HG03039 (cell line): ENCODE measurements around the gene PYGB.

Experiments used
- ATAC-seq: cut with Tn5 transposase; IDR thresholded peaks from one replicate; pipeline ENCODE4 v1.9.1; 2021; ENCODE audit warnings: mild to moderate bottlenecking, moderate library complexity; ENCODE audit not compliant: unreplicated experiment

Gene PYGB

GRCh38 chr20:25280574-25281535 is 33.0 kb downstream of the PYGB start:
- no peak for ATAC-seq

DNA sequence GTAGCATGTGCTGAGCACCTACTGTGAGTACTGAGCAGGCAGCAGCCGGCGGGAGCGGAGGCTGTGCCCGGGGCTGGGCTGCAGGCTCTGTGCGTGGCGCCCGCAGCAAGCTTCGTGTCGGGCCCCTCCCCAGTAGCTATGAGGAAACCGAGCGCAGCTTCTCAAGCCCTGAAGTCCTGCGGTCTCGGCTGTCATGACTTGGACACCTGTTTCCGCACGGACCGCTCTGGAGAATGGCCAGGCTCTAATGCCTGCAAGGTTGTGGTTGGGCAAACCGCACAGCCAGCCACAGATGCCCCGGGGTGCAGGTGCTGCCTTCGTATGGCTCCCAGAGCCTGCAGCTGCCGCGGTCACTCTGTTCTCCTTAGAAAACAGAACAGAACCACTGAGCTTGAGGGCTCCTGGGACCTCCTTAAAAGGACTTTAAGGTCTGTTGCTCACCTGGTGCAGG is 33.7 kb downstream of the PYGB start:
- ATAC-seq, result peak; percentile 42

DNA sequence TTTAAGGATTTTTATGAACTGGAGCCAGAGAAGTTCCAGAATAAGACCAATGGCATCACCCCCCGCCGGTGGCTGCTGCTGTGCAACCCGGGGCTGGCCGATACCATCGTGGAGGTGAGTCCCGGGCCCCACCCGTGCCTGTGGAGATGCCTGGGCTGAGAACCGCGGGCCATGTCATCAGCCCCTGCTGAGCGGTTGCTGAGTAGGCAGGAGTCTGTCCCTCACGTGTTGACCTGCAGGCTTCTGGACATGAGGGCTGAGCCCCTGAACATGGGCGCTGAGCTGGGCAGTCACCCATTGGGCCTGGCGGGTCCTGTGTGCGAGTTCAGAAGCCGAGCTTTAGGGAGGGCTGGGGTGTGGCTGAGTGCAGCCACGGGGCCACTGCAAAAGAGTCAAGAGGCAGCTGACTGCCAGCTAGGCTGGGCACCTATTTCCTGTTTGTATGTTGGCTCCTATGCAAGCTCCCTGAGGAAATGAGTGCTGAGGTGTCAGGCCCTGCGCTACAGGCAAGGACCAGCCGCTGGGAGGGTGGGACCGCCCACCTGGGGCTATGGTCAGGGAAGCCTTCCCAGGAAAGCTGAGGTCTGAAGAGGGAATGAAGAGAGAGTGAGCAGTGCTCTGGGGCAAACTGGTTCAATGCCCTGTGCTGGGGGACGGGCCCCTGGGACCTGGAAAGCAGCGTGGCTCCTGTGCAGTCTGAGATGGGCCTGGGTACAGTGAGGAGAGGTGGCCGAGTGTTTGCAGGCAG is 34.3 kb downstream of the PYGB start:
- ATAC-seq, result no peak

- no peak for ATAC-seq
These were observed 34.9 kb downstream of the PYGB start for GRCh38 chr20:25282796-25283195.

DNA sequence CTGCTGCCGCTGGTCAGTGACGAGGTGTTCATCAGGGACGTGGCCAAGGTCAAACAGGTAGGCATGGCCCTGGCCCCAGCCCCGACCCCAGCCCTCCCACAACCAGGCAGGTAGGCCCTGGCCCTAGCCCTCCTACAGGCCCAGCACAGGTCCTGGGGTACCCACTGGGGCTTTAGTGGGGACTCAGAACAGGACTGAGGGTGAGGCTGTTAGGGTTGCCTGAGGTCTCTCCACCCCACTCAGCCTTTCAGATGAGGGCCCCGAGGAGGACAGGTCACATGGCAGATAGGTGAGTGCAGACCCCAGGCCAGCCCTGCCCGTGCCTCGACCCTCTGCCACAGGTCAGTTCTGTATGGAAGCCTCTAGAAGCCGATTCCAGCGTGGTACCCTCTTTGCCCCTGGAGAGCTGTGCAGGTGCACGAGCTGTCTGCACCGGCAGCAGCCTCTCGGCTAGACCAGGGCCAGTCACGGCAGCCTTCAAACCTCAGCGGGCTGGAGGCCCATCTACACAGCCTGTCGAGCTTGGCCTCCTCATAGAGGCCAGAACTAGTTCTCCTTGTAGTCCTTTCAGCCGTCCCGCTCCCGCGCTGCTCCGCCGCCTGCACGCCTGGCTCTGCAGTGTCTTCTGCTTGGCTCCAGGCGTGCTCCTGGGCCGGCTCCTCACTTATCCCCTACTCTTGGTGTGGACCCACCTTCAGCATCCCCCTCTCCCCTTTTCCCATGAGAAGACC is 35.5 kb downstream of the PYGB start:
- ATAC-seq, result no peak

DNA sequence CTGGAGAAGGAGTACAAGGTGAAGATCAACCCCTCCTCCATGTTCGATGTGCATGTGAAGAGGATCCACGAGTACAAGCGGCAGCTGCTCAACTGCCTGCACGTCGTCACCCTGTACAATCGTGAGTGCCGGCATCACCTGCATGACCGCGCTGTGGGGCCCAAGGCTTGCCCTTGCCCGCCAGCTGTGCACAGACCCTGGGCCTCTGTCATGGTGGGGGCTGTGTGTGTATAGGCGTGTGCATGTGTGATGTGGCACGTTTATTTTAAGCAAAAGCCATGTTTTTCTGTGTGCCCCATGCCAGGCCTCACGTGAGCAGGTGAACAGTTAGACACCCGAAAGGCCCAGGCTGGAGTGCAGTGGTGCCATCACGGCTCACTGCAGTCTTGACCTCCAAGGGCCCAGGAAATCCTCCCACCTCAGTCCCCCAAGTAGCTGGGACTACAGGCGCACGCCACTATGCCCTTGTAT is 36.3 kb downstream of the PYGB start:
- ATAC-seq, result no peak

- no peak for ATAC-seq
These were observed 37.3 kb downstream of the PYGB start for GRCh38 chr20:25285091-25285647.

GRCh38 chr20:25285856-25286798 is 38.2 kb downstream of the PYGB start:
- no peak for ATAC-seq

- ATAC-seq, result no peak
These were observed 39.0 kb downstream of the PYGB start for GRCh38 chr20:25286917-25287316.

DNA sequence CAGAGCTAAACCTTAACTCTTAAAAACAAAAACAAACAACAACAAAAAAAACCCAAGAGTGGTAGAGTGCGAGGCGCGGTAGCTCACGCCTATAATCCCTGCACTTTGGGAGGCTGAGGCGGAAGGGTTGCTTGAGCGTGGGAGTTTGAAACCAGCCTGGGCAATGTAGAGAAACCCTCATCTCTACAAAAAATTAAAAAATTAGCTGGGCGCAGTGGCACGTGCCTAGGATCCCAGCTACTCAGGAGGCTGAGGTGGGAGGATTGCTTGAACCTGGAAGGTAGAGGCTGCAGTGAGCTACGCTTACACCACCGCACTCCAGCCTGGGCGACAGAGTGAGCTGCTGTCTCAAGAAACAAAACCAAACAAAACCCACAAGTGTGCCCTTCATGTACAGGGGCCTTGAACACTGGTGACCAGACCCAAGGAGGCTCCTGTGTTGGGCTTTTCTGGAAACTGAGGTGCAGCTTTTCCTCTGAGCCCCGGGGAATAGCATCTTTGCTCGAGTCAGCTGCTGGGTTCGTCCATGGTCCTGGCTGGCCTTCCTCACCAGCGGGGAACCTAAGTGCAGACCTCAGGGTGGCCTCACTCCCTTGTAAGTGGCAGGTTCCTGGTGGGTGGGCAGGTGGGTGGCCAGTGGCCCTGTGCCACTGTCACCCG is 39.9 kb downstream of the PYGB start:
- no peak for ATAC-seq

GRCh38 chr20:25288291-25289181 is 40.7 kb downstream of the PYGB start:
- ATAC-seq, result peak; percentile 82

DNA sequence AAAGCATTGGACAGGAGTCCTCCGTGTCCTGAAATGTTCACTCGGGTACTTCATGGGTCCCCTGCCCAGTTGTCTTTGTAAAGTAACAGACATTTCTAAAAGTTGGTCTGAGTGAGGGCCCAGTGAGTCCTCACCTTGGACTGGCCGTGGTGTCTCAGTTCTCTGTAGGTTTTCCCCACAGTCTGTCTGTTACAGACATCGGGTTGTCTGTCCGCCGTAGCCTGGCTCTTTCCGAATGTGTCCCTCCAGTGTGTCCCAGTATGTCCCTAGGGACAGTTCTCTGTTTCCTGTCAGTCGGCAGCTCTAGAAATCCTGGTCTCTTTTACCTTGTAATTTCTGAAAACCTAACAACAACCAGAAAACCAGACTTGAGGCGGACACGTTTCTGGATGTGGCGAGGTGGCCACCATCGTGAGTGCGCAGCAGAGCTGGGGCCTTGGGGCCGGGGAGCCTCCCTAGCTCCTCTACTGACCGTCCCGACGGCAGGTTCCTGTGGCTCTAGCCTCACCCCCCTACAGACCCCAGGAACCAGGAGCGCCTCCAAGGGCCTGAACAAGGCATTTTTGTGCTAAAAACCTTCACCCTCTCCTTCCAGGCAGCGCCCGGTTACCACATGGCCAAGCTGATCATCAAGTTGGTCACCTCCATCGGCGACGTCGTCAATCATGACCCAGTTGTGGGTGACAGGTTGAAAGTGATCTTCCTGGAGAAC is 42.2 kb downstream of the PYGB start:
- ATAC-seq, result no peak

GRCh38 chr20:25290646-25291431 is 43.0 kb downstream of the PYGB start:
- ATAC-seq, result no peak

DNA sequence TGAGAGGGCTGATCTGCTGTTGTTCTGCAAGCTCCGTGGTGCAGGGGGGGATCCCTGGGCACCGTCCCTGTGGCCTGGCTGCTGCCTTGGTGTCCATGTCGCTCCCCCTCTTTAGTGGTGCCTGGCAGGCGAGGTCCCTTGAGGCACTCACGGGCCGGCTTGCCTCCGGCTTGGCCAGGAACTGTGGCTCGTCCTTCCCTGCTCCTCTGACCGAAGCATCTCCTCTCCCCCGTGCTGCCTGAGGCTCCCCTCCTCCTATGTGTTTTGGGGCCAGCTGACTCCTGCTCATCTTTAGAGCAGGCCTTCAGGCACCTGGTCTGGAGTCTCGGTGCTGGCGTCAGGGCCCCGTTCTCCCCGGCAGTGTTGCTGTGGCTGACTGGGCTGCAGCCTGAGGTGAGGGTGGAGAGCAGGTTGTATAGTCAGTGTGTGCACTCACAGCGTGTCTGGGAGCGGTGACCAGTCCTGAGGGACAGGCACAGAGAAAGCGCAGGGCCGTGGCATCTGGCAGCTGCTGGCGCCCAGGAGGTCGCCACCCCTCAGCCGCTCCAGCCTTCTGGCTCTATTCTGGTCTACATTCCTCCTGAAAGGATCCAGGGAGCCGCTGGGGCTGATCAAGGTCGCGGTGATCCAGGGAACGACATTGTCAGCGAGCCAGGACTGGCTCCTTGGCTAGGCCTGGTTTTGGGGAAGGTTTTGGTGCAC is 43.7 kb downstream of the PYGB start:
- no peak for ATAC-seq

DNA sequence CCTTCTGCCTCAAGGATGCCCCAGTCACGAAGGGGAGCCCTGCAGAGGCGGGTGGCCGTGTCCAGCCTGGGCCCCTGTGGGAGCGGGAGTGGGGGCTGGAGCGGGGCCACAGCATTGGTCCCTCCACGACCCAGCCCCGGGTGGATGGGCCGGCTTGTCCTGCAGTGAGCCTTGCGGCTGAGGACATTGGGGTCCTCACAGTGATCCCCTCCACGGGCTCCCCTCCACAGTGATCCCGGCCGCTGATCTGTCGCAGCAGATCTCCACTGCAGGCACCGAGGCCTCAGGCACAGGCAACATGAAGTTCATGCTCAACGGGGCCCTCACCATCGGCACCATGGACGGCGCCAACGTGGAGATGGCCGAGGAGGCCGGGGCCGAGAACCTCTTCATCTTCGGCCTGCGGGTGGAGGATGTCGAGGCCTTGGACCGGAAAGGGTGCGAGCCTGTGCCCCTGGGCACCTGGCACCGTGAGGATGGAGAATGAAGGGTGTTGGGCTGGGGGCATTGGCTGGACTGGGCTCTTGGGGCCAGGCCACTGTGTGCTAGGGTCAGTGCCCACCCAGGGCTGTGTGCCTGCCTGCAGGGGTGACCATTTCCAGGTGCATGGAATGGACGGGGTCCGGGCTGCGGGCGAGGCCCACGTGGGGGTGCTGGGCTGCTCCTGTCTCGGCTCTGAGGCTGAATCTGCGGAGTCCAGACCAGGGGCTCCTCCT is 44.4 kb downstream of the PYGB start:
- ATAC-seq, result no peak
